GM18498 (cell line): Measurements from ENCODE around the gene SUSD1.
"Not testable (repeated sequence)": the region's sequence is repeated elsewhere in the genome, so short reads cannot be mapped to it uniquely, and the experiment has no call there.

Experiments used
- ATAC-seq: cut with Tn5 transposase; IDR thresholded peaks from one replicate; pipeline ENCODE4 v1.9.1; 2021; ENCODE audit warnings: mild to moderate bottlenecking, moderate library complexity; ENCODE audit not compliant: unreplicated experiment

Gene SUSD1

DNA sequence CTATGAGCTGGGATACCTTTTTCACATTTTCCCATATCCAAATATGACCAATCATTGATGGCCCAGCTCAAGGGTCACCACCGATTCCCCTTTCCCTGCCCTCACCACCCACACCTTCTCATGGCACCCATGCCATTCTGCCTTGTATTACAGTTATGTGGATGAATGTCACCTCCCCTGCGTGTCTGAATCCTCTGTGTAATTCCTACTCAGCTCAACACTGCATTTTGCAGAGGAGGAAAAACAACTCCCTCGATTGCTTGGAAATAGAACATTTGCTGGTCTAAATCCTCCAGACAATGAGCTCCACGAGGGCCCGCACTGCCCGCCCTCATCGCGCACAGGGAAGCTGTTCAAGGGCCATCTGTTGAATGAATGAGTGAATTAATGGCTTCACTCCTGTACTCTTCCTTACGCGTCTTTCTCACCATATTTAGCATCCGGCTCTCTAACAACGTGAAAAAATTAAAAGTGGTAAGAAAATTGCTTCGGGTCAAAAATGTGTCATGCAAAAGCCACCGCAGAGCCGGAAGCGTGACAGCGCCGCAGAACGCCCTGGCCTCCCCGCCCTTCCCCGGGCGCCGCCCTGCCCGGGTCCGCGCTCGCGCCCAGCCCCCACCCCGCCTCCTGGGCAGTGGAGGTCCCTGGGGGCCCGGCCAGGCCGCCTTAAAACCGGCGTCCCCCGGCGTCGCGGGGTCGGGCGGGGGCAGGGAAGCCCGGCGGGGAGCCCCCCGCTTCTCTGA lies 704 bp downstream of the SUSD1 start:
- peak; percentile 91 for ATAC-seq

DNA sequence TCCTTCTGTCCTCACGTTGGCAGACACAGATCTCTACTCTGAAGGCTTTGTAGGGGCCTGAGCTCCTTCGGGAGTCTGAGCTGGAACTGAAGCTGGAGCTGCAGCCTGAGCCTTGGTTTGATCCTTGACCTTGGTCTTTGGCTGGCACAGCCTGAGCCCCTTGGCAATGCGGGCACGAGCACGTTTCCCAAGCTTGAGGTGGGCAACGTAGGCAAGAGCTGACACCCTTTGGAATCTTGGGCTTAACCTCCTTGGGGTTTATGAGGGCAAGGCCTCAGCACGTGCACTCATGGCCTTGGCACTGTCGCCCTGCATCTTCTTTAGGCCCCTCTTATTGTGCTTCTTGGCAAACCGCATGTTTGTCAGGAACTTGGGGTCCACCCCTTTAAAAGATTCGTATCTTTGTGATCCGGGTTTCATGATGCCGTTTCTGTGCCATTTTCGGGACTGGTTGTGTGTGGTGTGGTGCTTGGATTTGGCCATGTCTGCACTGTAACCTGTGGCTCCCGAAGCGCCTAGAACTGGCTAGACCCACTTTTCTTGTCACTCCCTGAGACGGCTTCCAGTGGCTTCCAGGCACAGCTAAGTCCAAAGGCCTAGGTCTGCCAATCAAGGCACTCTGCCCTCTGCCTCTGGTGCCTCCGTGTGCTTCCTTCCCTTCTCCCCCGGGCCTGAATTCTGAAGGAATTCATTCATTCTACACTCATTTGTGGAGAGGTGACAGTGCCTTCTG lies 1.4 kb downstream of the SUSD1 start:
- ATAC-seq: no peak

DNA sequence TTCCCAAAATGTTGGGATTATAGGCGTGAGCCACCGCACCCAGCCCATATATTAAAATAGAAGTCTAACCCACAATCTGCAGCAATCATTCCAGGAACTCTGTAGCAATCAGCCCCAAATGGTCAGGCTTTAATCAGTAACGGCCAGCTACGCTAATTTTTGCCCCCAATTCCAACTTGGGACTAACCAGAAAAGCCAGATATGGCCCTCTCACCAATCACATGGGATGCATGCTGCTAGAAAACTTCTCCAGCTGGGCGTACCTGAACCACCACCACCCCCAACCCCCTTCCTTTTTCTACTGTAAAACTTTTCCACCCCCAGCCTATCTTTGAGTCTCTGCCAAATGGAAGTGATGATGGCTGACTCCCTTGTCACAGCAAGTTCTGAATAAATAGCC lies 4.1 kb downstream of the SUSD1 start:
- no peak for ATAC-seq

DNA sequence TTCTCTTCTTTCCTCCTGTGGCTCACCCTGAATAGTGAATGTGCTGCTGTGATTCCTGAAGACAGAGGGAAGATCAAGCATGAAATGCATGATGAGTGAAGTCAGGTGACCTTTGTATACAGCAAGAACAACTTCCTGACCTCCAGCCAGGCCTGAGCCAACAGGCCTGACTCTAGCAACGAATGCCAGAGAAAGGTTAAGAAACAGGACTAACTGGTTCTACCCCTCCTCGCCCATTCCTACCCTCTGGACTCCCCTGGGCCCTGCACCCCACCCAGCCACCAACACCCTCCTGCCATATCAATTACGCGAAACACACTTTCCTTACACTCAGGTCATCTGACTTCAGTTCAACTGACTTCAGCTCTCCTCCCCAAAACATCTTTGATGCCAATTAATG lies 4.9 kb downstream of the SUSD1 start:
- no peak for ATAC-seq

DNA sequence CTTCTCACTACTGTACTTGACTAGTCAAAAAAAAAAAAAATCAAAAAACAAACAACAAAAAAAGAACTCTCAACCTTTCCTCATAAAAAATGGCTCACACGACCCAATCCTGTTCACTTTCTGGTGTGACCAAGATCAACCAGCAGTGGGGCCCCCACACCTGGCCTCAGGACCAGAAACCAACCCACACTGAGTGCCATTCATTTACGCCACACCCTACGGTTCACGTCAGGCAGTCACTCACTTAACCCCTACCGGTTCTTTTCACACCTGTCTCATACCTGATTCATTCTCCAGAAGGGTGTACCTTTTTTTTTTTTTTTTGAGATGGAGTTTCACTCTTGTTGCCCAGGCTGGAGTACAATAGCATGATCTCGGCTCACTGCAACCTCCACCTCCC lies 5.7 kb downstream of the SUSD1 start:
- ATAC-seq: no peak

DNA sequence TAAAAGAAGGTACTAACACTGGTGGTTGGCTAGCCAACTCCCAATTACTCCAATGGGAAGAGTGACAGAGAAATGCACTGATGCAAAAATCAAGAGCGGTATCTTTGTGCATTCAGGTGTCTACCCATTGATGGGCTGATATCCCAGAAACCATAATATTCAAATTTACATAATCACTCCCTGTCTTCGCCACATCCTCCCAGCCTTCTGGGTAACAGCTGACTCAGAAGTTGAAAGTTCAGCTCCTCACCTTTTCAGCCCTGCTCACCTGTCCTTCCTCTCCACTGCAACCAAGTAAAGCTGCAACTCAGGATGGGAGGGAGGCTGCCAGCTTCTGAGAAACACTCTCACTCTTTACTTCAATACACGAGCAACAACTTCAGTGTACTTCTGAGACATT lies 6.9 kb downstream of the SUSD1 start:
- ATAC-seq: no peak

DNA sequence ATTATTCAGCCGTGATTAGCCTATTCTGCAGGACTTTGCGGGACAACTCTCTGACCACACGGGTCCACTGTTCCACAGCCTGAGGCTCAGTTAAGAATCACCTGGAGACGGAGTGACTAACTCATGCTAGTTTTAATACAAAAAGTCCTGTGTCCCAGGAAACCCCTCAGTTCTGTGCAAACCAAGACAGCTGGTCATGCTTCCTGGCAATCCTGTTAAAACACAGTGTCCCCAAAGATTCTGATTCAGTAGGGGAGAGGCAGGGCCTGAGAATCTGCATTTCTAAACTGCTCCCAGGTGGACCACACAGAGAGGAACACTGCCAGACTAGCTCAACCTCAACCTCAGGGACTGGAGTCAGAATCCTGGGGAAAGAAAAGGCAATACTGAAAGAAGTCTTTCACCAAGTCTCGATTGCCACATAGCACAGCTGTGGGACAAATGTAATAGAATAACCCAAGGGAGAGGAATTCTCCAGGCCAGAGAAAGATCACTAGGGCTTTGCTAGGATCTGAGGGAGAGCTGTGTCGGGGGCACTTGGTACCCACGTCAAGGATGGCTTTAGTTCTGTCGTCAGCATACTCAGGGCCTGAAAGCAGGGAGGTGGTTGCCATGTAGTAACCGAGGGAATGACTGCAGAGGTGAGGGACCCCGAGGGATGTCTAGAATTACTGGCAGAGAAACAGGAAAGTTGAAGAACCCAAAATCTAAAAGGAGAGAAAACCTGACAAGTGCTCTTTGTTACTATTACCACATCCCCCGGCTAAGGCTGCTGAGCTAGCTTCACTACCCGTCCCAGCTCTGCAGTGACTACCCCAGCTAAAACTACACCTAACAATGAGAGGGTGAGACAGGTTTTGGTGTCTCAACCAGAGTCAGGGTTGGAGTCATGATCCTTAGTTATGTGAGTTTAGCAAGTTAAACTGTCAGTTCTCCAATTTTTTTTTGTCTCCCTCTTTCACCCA lies 8.6 kb downstream of the SUSD1 start:
- no peak for ATAC-seq

DNA sequence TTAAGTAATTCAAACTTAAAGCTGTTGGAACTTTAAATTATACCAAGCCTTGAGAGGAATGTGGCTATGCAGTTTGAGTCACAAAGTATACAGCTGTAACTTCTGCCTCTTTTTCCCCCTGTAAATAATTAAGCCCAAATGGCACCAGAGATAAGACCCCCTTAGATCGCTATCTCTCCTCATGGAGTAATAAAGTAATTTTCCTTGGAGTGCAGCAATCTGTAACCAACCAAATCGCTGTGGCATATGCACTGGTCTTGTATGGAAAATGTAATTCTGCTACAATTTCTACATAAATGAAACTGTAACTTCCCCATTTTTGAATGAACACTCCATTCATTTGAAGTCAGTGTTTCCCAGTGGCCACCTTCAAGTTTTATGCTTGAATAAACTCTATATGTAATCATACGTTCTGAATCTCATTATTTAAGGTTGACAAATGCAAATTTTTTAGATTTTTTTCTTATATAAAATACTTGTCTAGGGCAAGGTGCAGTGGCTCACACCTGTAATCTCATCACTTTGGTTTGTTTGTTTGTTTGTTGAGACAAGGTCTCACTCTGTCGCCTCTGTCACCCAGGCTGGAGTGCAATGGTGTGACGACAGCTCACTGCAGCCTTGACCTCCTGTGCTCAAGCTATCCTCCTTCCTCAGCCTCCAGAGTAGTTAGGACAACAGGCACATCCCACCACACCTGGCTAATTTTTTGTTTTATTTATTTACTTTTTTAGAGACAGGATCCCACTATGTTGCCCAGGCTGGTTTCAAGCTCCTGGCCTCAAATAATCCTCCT lies 12.3 kb downstream of the SUSD1 start:
- ATAC-seq: no peak

DNA sequence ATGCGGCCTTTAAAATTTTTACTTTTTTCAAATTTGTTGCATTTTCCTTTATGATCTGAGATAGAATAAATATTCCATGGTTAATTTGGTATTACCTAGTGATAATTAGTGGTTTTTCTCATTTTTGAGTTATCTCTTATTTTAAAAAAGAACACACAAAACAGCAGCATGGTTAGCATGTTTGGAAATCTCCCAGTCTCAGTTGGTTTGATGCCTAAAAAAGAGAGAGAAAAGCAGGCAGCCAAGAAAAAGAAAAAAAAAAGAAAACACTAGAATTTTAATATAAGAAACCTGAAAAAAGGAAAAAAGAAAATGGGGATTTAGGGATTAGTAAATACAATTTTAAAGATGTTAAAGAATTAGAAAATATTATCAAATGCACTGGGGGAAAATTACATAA lies 15.3 kb downstream of the SUSD1 start:
- ATAC-seq: no peak

DNA sequence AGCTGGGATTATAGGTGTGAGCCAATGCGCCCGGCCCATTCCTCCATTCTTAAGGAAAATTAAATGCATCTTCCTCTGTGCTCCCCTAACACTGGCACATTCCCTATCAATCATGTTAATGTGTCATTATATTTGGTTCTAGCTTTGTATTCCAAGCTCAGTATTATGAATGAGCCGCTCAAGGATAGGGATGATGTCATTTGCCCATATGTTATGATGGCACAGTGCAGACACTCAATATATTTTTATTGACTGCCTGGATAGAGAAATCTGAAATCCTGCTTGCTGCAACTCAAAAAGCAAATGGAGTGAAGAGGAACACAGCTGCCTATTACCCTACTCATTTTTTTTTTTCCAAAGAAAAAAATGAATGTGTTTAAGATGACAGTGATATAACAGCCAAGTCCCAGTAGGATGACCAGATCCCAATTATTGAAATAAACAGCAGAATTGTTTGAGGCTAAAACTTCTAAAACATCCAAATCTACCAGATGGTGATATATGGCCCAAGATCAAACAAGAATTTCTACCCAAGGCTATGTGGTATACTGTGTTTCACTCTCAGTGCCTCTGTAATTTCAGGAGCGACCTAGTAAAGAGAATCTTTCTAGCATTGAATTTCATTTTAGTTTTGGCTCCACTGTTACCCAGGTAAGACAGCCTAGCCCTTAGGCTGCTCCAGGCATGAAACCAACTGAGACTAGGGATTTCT lies 16.3 kb downstream of the SUSD1 start:
- no peak for ATAC-seq

DNA sequence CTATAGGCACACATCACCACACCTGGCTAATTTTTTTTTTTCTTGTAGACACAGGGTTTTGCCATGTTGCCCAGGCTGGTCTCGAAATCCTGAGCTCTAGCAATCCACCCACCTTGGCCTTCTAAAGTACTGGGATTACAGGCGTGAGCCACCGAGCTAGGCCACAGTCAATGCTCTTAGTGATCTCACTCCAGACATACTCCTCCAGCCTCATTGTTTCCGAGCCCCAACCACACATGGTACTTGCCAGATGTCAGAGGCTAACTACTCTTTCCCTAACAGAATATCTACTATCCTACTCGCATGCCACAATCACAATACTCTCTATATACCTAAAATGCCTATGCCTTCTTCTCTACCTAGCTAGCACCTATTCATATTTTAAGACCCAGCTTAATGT lies 17.1 kb downstream of the SUSD1 start:
- ATAC-seq: no peak

DNA sequence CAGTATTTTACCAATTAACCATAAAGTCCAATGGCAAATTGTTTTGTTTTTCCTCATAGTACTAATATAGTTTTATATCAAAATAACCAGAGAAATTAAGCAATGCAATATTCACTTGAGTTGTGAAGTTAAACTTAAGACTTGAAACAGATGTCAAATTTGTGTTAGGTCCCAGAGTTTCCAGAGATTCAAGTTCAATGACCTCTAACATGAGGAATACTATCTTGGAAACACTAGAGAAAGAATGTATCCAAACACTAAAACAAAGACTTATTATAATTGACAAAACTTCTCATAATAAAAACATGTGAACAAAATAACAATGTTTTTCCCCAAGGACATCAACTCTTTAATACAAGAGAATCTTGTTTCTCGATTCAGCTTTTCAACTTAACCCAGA lies 18.0 kb downstream of the SUSD1 start:
- ATAC-seq: no peak

DNA sequence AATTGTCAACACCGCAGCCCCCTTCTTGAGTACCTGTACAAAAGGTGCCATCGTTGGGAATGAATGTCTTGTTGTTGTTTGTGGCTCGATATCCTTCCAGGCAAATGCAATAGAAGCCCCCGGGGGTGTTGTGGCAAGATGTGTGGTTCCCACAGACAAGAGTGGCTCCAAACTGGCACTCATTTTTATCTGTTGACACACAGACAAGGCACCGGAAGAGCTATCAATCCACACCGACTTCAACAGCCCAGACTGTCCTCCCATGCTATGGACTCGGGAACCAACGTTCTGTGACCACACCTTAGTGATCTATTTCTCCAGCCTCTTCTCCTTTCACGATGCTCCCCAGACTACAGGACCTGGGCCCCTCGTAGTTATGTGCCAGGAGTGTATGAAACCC lies 25.9 kb downstream of the SUSD1 start:
- ATAC-seq: no peak

DNA sequence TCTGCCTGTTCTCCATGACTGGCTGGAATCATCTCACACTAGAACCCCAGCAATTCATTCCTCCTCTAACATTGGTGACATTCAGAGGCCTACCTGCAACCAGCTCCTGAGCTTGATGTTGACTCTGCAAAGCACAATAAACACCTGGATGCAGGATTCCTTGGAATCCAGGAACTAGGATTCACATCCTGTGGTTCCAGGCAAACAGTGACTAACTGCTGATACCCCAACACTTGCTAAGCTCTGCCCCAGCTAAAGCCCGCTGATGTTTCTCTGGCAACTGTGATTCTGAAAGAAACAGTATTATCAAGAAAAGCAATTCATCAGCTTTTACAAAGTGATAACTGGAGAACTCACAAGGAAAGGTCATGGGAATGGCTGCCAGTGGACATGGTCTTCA lies 29.2 kb downstream of the SUSD1 start:
- ATAC-seq: no peak

DNA sequence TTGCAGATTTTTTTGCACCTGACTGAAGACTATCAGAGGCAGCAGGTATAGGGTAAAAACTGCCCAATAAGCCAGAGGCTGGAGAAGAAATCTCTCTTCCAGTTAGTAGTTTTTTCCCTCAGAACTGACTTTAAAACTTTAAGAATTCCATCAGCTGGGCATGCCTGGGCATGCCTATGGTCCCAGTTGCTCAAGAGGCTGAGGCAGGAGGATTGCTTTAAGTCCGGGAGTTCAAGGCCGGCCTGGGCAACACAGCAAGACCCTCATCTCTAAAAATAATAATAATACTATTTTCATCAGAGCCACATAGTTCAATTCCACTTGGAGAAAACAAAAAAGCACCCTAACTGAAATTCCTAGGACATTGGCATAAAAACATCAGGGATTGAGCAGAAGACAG lies 30.3 kb downstream of the SUSD1 start:
- no peak for ATAC-seq

DNA sequence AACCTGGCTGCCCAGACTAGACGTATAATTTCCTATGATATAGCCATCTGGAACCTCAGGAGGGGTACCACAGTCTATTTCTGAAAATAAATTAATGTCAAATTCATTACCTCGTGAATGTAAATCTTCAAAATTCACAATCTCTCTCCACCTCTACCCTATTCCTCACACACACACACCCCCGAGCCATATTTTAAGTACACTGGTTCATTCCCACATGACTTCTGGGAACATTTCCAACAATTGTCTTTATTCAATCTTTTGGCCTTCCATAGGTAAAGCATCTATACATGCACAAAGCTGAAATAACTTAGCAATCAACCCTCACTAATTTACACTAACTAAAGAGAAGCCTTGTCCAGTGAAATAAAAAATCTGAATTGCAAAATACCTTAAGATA lies 32.7 kb downstream of the SUSD1 start:
- ATAC-seq: no peak

DNA sequence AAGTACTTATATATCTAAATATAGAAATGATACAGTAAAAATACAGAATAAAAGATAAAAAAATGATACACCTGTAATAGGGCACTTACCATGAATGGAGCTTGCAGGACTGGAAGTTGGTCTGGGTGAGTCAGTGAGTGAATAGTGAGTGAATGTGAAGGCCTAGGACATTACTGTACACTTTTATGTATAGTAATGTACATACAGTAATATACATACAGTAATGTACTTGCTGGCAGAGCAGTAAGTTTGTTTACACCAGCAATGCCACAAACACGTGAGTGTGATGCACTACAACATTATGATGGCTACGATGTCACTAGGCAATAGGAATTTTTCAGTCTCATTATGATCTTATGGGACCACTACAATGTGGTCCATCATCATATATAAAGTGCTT lies 34.2 kb downstream of the SUSD1 start:
- ATAC-seq: peak; percentile 31

DNA sequence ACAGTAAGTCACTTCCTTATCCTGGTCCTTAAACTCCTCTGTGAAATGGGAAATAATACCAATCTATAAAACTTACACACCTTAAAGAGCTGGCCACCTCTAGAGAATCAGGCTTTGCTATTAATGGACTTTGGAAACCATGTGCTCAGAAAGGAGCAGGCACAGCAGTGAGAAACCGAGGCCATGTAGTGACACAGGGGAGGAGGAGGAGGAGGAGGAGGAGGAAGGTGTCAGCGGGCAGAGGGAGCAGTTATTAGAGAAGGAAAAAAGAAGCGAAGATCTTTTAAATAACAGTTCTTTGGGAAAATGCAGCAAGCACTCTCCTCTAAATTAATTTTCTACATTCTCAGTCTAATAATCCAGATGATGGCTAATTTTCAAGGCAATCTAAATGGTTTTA lies 38.0 kb downstream of the SUSD1 start:
- ATAC-seq: no peak

DNA sequence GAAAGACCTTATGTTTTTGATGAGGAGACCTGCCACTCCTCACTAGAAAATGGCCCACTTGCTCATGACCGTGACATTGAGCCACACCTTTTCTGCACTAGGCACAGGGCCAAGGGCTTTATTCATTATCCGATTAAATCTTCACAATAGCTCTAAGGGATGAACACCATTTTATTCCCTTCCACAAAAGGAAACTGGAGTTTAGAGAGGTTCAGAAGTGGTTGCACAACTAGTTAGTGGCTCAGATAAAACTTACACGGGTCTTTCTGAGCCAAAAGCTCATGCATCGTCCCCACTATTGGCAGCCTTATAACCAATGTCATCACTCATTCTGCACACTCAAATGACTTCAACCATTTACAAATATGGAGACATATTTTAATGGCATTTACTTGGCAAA lies 39.4 kb downstream of the SUSD1 start:
- no peak for ATAC-seq

DNA sequence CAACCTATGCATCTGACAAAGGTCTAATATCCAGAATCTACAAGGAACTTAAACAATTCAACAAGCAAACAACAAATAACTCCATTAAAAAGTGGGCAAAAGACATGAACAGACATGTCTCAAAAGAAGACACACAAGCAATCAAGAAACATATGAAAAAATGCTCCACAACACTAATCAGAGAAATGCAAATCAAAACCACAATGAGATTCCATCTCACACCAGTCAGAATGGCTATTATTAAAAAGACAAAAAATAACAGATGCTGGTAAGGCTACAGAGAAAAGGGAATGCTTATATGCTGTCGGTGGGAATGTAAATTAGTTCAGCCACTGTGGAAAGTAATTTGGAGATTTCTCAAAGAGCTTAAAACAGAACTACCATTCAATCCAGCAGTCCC lies 41.3 kb downstream of the SUSD1 start:
- ATAC-seq: not testable (repeated sequence)
